ENCODE data around the gene DDX56.
"Not testable (repeated sequence)": the region's sequence is repeated elsewhere in the genome, so short reads cannot be mapped to it uniquely, and the experiment has no call there.

DDX56 gene

GRCh38 chr7:44595934-44596635 is 22.4 kb upstream of the DDX56 start:
- FAIRE-seq: no peak

GRCh38 chr7:44590910-44591309 is 17.2 kb upstream of the DDX56 start:
- FAIRE-seq: no peak

- FAIRE-seq: peak; percentile 95
Measured at GRCh38 chr7:44587843-44588711, 14.4 kb upstream of the DDX56 start.

GRCh38 chr7:44583146-44583865 is 9.6 kb upstream of the DDX56 start:
- no peak for FAIRE-seq

- peak; percentile 96 for FAIRE-seq
Measured at GRCh38 chr7:44581879-44582603, 8.3 kb upstream of the DDX56 start, which contains the start of gene TMED4. TMED4 (minus strand) TSS chr7:44582231; CDS start chr7:44582206, 25 bp downstream.

DNA sequence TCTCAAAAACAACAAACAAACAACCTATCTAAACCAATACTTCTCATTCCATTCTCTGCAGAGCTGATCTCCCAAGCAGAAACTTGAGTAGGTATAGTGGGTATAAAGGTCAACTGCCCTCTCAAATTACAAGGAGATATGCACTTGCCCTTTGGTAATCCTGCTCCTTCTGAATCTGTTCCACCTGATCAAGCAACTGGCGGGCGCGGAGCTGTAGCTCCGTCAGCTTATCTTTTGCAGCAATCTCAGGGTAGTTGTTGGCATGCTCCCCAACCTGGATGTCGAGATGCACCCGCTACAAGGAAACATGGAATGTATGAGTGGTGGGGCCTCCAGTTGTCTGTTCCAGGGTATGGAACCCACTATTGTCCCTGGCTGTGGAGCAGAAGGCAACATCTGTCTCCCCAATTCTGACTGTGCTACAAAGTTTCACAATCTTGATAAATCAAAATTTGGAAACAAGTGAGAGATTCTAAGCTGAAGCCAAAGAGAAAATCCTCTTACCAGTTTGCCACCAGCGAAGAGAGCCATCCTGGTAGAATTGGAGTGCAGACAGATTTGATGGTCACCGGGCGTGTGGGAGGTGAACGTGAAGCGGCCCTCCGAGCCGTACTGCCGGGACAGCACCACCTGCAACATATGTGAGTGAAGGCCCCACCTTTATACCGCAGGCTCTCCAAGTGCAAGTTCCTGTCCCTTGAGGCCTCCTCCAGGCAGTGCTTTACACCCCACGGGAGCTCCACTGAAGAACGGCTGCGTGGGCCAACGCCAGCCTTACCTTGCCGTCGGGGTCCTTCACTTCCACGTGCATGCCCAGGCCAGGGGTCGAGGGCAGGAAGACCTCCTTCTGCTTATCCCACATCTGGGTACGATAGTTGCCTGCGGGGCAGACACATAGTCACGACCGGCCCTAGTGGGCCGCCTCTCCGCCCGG is 7.5 kb upstream of the DDX56 start:
- no peak for FAIRE-seq

DNA sequence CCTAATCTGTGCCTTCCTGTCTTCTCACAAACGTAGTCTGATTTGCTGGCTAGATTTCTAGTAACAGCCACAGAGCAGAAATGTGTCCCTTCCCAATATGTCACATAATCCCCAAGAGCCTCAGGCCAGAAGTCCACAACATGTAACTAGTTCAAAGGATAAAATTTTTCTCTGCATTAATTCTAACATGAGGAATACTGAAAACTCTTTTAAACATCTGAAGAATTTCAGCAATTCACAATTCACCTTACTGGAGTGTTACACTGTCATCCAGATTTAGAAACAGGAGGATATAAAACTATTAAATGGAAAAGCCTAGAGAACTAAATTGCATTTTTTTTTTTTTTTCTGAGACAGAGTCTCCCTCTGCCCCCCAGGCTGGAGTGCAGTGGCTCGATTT is 2.5 kb upstream of the DDX56 start:
- FAIRE-seq: no peak

- no peak for FAIRE-seq
Measured at GRCh38 chr7:44575054-44575453, 1.3 kb upstream of the DDX56 start.

GRCh38 chr7:44574287-44574872 is 672 bp upstream of the DDX56 start:
- FAIRE-seq: no peak

DNA sequence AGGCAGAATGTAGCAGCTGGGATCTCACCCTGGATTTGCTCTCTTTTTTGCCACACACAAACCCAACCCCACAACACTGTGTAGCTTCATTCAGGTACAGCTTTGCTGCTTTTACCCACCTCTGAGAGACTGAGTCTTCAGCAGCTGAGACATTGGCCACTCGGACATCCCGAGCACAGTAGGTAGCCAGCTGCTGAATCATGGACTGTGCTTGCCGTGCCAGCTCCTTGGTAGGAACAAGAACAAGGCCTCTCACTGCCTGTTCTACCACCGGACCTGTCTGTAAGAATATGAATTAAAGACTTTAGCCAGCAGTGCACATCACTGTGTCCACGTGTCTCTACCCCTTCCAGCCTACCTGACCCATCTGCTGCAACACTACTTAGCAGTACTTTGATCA is 937 bp downstream of the DDX56 start:
- no peak for FAIRE-seq

GRCh38 chr7:44569959-44570358 is 3.7 kb downstream of the DDX56 start:
- FAIRE-seq: no peak

GRCh38 chr7:44568771-44569560 is 4.7 kb downstream of the DDX56 start:
- FAIRE-seq: no peak

GRCh38 chr7:44567884-44568283 is 5.8 kb downstream of the DDX56 start:
- no peak for FAIRE-seq

DNA sequence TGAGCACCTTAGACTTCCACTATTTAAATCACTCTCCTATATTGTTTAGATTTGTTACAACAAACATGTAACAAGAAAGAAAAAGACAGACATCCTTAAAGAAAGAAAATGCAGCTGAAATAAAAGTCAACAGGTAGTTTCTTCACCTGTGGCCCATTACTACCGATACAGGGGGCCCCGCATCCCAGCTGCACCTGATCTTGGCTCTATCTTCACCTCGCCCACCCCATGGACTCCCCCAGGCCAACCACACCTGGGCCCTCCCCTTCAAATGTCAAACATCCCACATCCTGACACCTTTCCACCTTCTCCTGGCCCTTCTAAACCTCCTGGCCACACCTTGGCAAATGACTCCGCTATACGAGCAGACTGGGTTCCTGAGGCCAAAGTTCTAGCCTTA is 7.0 kb downstream of the DDX56 start:
- FAIRE-seq: no peak

GRCh38 chr7:44565795-44566559 is 7.7 kb downstream of the DDX56 start:
- FAIRE-seq: no peak

DNA sequence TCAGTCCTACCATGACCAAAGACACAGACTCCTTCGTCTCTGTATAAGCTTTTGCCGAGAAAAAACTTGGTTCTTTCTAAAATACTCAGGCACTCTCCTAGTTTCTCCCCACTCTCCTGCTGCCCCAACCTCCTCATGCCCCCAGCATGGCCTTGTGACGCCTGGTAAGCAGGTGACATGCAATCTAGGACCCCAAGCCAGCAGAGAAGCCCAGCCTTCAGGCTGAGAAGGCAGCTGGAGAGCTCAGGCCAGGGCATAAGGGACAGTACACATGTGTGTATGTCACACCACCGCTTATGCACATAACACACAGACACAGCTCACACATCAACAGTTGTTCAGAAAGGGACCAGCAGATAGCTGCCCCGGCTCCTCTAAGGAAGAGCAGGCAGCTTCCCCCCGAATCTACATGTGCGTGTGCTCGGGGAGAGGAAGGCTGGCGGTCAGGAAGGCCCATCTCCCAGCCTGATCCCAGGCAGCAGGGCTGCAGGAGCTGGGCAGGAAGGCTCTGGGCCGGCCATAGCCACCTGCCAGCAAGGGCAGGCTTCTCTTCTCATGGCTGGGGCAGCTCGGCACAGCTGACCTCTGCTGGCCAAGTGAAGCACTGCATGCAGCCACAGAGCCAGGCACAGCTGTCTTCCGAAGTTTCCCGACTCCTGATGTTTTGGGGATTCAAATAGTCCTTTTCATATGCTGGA is 8.5 kb downstream of the DDX56 start:
- FAIRE-seq: no peak

GRCh38 chr7:44564606-44565005 is 9.1 kb downstream of the DDX56 start:
- no peak for FAIRE-seq

- FAIRE-seq: no peak
Measured at GRCh38 chr7:44563171-44563679, 10.5 kb downstream of the DDX56 start.

DNA sequence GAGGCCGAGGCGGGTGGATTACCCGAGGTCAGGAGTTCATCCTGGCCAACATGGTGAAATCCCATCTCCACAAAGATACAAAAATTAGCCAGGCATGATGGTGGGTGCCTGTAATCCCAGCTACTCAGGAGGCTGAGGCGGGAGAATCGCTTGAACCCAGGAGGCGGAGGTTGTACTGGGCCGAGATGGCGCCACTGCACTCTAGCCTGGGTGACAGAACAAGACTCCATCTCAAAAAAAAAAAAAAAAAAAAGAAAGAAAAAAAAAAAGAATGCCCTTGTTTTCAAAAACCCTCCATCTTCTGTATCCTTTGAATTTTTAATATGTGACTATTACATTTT is 11.1 kb downstream of the DDX56 start:
- FAIRE-seq: not testable (repeated sequence)

Data from A204.1 (cell line).